HG03108 (cell line): ENCODE data around the gene RRH.

Experiments
- ATAC-seq: cut with Tn5 transposase; IDR thresholded peaks from one replicate; pipeline ENCODE4 v1.9.1; 2021; ENCODE audit warnings: moderate library complexity; ENCODE audit not compliant: unreplicated experiment

The RRH gene

DNA sequence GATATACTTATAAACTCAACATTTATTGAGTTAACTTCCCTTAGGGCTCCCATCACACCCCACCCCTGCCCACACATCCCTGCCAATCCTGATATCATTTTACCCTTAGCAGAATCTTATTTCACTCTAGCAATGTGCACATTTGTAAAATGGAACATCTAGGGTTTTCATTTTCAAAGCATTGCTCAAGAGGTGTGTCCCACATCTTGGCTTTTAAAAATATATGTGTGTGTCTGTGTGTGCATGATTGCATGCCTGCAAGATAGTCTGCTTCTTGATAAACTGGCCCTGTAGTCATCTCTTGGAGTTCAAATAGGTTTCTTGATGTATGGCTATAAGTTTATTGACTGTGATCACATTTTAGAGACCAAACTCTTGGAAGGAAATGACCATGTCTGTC is 58.5 kb downstream of the RRH start:
- no peak for ATAC-seq

DNA sequence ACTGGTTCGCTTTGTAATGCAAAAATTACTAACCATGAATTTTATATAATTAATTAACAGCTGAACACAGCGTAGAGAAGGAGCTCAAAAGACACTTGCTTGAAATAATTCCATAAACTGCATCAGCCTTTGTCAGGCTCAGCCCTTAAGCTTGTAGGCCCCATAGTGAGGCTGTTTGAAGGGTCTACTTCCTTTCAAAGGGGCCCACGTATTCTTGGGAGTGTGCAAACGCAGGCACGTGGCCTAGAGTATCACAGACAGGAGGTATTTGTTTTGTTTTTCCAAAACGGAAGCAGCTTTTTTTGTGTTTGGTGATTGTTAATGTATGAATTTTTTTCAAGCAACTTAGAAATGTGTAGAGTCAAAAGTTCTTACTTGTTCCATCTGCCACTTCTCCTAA is 59.3 kb downstream of the RRH start:
- no peak for ATAC-seq

DNA sequence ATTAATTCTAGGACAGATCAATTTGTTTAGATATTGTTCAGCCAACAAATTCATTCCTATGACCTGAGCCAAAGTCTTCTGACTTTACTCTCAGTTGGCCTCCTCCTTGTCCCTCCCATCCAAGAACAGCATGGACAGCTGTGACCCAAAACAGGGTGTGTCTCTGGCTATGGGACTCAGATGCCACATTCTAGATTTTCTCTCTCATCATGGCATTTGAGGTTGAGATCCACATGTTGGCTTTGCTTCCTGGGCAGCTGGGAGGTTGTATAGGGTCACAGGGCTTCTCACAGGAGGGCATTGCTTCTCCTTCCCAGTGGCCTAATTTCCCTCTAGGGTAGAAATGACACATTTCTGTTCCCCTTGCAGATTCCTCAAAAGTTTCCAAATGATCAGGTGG is 62.3 kb downstream of the RRH start:
- ATAC-seq, result no peak
